Measurements from ENCODE around the gene TNPO1. TPM values are rescaled to one million over a fixed set of nuclear protein-coding genes. Genes with fewer than 3 reads are reported as not detected.

Gene TNPO1
- total RNA-seq = 147 and 188 TPM in 2 replicates

DNA sequence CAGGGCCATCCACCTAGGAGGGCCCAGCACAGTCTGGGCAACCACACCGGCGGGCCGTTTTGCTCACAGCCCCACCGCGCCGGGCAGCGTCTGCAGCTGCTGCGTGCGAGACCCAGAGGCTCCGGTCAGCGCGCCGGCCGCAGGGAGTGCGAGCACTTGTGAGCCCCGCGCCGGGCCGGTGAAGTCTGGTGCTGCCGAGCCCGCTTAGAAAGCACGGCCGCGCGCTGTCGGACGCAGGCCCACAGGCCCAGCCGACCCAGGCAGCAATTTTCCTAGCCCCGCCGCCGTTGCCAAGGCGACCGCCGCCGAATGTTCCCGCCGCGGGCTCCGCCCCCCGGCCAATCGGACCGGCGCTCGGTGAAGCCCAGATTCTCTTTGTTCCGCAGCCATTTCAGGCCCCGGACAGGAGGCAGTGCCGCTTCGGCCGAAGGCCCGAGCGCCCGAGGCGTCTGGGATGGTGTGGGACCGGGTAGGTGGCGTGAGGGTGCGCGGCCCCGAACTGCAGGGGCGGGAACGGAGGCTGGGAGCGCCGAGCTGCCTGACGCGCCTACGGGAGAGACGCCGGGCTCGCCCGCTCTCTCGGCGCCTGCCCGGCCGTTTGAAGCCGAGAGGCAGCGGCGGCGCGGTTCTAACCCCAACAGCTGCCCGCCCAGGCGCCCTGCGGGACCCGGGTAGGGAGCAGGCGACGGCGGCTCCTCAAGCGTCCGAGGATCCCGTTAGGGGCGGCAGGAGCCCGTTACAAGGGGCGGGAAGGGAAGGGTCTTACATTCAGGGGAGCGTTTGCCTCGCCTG lies at the start of gene TNPO1:
TSS of gene TNPO1 (plus strand) at position 378 of the 792 bp plus-strand sequence. CDS start at position 455, 77 bp downstream.

DNA sequence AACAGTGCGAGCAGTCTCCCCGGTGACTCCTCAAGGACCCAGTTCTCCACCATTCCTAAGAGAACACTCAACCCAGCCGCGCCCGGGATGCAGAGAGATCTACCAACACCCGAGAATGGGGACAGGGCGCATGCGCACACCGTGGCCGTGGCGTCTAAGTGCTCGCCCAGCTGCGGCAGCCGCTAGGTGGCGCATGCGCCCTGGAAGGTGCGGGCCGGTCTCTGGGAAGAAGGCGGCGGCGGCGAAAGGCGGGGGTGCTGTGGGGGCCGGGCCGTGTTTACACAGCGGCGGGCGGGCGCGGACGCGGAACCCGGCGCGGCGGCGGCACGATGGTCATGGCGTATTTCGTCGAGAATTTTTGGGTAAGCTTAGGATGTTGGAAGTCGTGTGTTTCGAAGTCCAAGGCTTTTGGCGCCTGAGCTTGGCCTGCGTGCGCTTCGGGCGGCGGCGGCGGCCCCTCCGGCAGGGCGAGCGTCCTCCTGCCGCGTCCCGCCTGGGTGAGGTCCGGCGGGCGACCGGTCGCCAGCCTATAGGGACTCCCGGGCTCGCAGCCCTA lies 139.4 kb downstream of the TNPO1 start, which contains the start of gene FCHO2:
TSS of gene FCHO2 (plus strand) at position 274 of the 556 bp plus-strand sequence. CDS start at position 330, 56 bp downstream.

Other genes with a start within 250 kb of the TNPO1 start
- gene FCHO2, start 139.4 kb downstream of the TNPO1 start, total RNA-seq = 7.4 and 8.4 TPM in 2 replicates